ENCODE measurements around the gene KLHL12. TPM values are rescaled to one million over a fixed set of nuclear protein-coding genes. Genes with fewer than 3 reads are reported as not detected.

The KLHL12 gene
- total and polyA plus RNA-seq, 2 donors (not counting 3 experiments of a cell fraction or from before 2014, with no cell fraction given) = 22.8 to 23.0 TPM

- peaks cover 17% of the 10 kb centered on the region for H3K79me2 ChIP-seq (ENCODE audit: control insufficient read depth, insufficient read depth, low read length)
- dilution Hi-C loops (cut with MboI; ENCODE audit: extremely low pct_ligation_motif_present, low sequenced_read_pairs) = no loop called here
- no TSS peak for BruUV-seq (replicated peaks)
These were observed 38.9 kb downstream of the KLHL12 start for GRCh38 chr1:202888221-202888530.

More at GRCh38 chr1:202888221-202888530, 38.9 kb downstream of the KLHL12 start:
- Histone ChIP-seq H3K9ac (replicated peaks; ENCODE audit: extremely low read depth, insufficient read depth, low read length) (peak overlapping the region; percentile 65), H3K27ac (ENCODE audit: insufficient read depth, low read depth, low read length) (peak overlapping the region; percentile 18), H3K36me3 (ENCODE audit: control insufficient read depth in 2 of 2, extremely low read depth in 1 of 2, insufficient read depth in 2 of 2, low read length in 2 of 2) (peaks cover 2 to 7% of the 10 kb centered on the region in 2 experiments), H2AFZ (ENCODE audit: low read depth, low read length) (peak overlapping the region; percentile 32), H3K4me1 (ENCODE audit: control insufficient read depth, extremely low read depth, insufficient read depth, low read length) (peaks cover 10% of the 10 kb centered on the region), H3K9me1 (replicated peaks; ENCODE audit: control insufficient read depth, extremely low read depth, insufficient read depth, low read length) (no peaks in the 10 kb centered on the region), H3K4me3 (replicated peaks in 1 of 3; ENCODE audit: insufficient read depth in 1 of 3, low read depth in 1 of 3, low read length in 3 of 3) (peak overlapping the region; percentile 79 to 96 (median 90)), H3K4me2 (ENCODE audit: insufficient read depth, low read length) (peak overlapping the region; percentile 98), H3K9me3 (replicated peaks; ENCODE audit: control insufficient read depth, insufficient read depth, low read length) (no peaks in the 10 kb centered on the region), H4K20me1 (replicated peaks; ENCODE audit: control insufficient read depth, extremely low read depth, insufficient read depth, low read length) (no peaks in the 10 kb centered on the region), H3K27me3 (ENCODE audit: control insufficient read depth in 2 of 2, insufficient read depth in 2 of 2, low read length in 2 of 2) (no peaks in the 10 kb centered on the region)
- intact Hi-C loops (cut with micrococcal nuclease) = loop anchor here (1.0 to 10.0 kb wide), 6 partner anchors 27 to 107 kb away; partner anchors contain the start of genes ADIPOR1 and PCAT6
- FAIRE-seq = peak; percentile 50
- CTCF ChIA-PET = interaction anchor here (0.6 to 1.6 kb wide), 5 partner anchors 11 to 76 kb away, joined by 3 to 5 read pairs (median 3); no protein-coding TSS in a partner anchor
- POLR2A ChIA-PET = interaction anchor here (0.8 kb wide), 1 partner anchor 8 kb away, joined by 3 read pairs; no protein-coding TSS in a partner anchor
- DNase-seq (ENCODE audit: low read depth, low spot score) = no peak
- TF ChIP-seq POLR2AphosphoS5 (IDR thresholded peaks at IDR 0.05; ENCODE audit: insufficient read depth, low read depth, low read length) (no peak), FOS (IDR thresholded peaks at IDR 0.05; ENCODE audit: borderline replicate concordance, insufficient read depth, low read length) (no peak), POLR2A (IDR thresholded peaks at IDR 0.05; ENCODE audit: low read depth, low read length) (no peak), MAX (IDR thresholded peaks at IDR 0.05; ENCODE audit: insufficient read depth, insufficient read length) (no peak), EZH2 (IDR thresholded peaks at IDR 0.05; ENCODE audit: borderline replicate concordance, low read depth, low read length, severe bottlenecking) (no peak), MYC (IDR thresholded peaks at IDR 0.05; ENCODE audit: low read depth, low read length) (no peak), CTCF (IDR thresholded peaks at IDR 0.05; ENCODE audit: extremely low read depth in 1 of 2, insufficient read depth in 1 of 2, low read depth in 1 of 2, low read length in 2 of 2) (no peak), GATA2 (IDR thresholded peaks at IDR 0.05; ENCODE audit: insufficient read depth, insufficient read length, low read depth, low read length) (no peak), JUN (IDR thresholded peaks at IDR 0.05; ENCODE audit: borderline replicate concordance, insufficient read depth, insufficient read length, low read depth) (no peak)

Measured in endothelial cell of umbilical vein (primary cell).